Smooth muscle cell (in vitro differentiated cells): ENCODE data around the gene NCKAP5. TPM values are rescaled to one million over a fixed set of nuclear protein-coding genes. Genes with fewer than 3 reads are reported as not detected.

Experiments used
- DNase-seq: peaks from one replicate; lab custom pipeline; 2025; ENCODE audit not compliant: unreplicated experiment; lab: John Stamatoyannopoulos, UW
- H2AFZ ChIP-seq: fragments of 200-600 bp; sonication (generic); 2 replicates; pipeline ENCODE4 v1.6.0; 2016; ENCODE audit warnings: antibody characterized with exemption, low read depth, mild to moderate bottlenecking
- H3F3A ChIP-seq: fragments of 200-600 bp; sonication (generic); 2 replicates; pipeline ENCODE4 v1.6.0; 2017; ENCODE audit warnings: antibody characterized with exemption, low read depth
- H3K27ac ChIP-seq: fragments of 200-600 bp; sonication (generic); 2 replicates; pipeline ENCODE4 v1.5.1; 2016; ENCODE audit warnings: low read depth, mild to moderate bottlenecking
- H3K27me3 ChIP-seq: fragments of 200-600 bp; sonication (generic); 2 replicates; pipeline ENCODE4 v1.6.1; 2016; ENCODE audit warnings: low read depth, mild to moderate bottlenecking
- H3K36me3 ChIP-seq: fragments of 200-600 bp; sonication (generic); 2 replicates; pipeline ENCODE4 v1.5.1; 2016; ENCODE audit warnings: low read depth
- H3K4me1 ChIP-seq: fragments of 200-600 bp; sonication (generic); 2 replicates; pipeline ENCODE4 v1.5.1; 2016; ENCODE audit warnings: low read depth
- H3K4me2 ChIP-seq: fragments of 200-600 bp; sonication (generic); 2 replicates; pipeline ENCODE4 v1.6.0; 2016; ENCODE audit warnings: mild to moderate bottlenecking
- H3K4me3 ChIP-seq: fragments of 200-600 bp; sonication (generic); 2 replicates; pipeline ENCODE4 v1.5.1; 2016; ENCODE audit warnings: mild to moderate bottlenecking
- H3K79me2 ChIP-seq: fragments of 200-600 bp; sonication (generic); 2 replicates; pipeline ENCODE4 v1.6.0; 2016; ENCODE audit warnings: low read depth, mild to moderate bottlenecking
- H3K9ac ChIP-seq: fragments of 200-600 bp; sonication (generic); 2 replicates; pipeline ENCODE4 v1.6.0; 2016; ENCODE audit warnings: low read depth
- H3K9me3 ChIP-seq: fragments of 200-600 bp; sonication (generic); replicated peaks from 2 replicates; pipeline ENCODE4 v1.5.1; 2016; ENCODE audit warnings: low read depth
- H4K20me1 ChIP-seq: fragments of 200-600 bp; sonication (generic); 2 replicates; pipeline ENCODE4 v1.6.0; 2016; ENCODE audit warnings: low read depth
- CTCF ChIP-seq: fragments of 200-600 bp; sonication (generic); IDR thresholded peaks from 2 replicates; pipeline ENCODE4 v1.5.1; 2017; ENCODE audit warnings: borderline replicate concordance, mild to moderate bottlenecking, antibody characterized with exemption; ENCODE audit not compliant: insufficient read depth, poor library complexity, severe bottlenecking
- WGBS: methylation state at CpG from one replicate; pipeline ENCODE4 v1.1.7; 2016; ENCODE audit warnings: low lambda C conversion rate; 5-methylcytosine and 5-hydroxymethylcytosine counted together
- polyA plus RNA-seq: library from polyadenylated mRNA; unstranded; fragments of >200 nt; fragmentation: Nextera tagmentation; extraction: Ambion mirVana; gene quantifications from 2 replicates; pipeline ENCODE4 v1.2.1, GENCODE V29; 2016
- total RNA-seq: library from RNA; depleted of rRNA; stranded (reverse); fragments of >200 nt; gene quantifications from 2 replicates; pipeline ENCODE4 v1.2.3, GENCODE V29; 2014

Gene NCKAP5
- total and polyA plus RNA-seq, 2 experiments from 2014 or later: 4.6 to 9.5 TPM

GRCh38 chr2:133255360-133255759, 312.9 kb downstream of the NCKAP5 start:
- no peak overlapping the region for H3K9ac ChIP-seq
- H3K9me3 ChIP-seq: no peaks in the 10 kb centered on the region
- no peak for DNase-seq
- no peaks in the 10 kb centered on the region for H3K36me3 ChIP-seq
- H3K79me2 ChIP-seq: no peaks in the 10 kb centered on the region
- H3K4me2 ChIP-seq: no peak overlapping the region
- WGBS: 69% methylated on average over 2 of the region's 2 CpGs
- H3K27ac ChIP-seq: no peak overlapping the region
- no peak overlapping the region for H3K4me3 ChIP-seq
- no peaks in the 10 kb centered on the region for H4K20me1 ChIP-seq
- H3F3A ChIP-seq: no peaks in the 10 kb centered on the region
- no peak overlapping the region for H2AFZ ChIP-seq
- TF ChIP-seq CTCF: no peak
- H3K4me1 ChIP-seq: peaks cover 6% of the 10 kb centered on the region
- no peaks in the 10 kb centered on the region for H3K27me3 ChIP-seq

- DNase-seq: no peak
- Histone ChIP-seq H2AFZ (no peak overlapping the region), H3K4me3 (no peak overlapping the region), H3F3A (no peaks in the 10 kb centered on the region), H3K9me3 (no peaks in the 10 kb centered on the region), H3K27me3 (no peaks in the 10 kb centered on the region), H3K4me1 (peaks cover 6% of the 10 kb centered on the region), H3K27ac (no peak overlapping the region), H3K79me2 (no peaks in the 10 kb centered on the region), H4K20me1 (no peaks in the 10 kb centered on the region), H3K9ac (no peak overlapping the region), H3K4me2 (no peak overlapping the region), H3K36me3 (no peaks in the 10 kb centered on the region)
- no peak for TF ChIP-seq CTCF
- 73% methylated on average over 2 of the region's 2 CpGs for WGBS
Observed at GRCh38 chr2:133253793-133254192, 314.5 kb downstream of the NCKAP5 start.

- DNase-seq: no peak
- Histone ChIP-seq H3K9me3 (no peaks in the 10 kb centered on the region), H2AFZ (no peak overlapping the region), H3K4me3 (no peak overlapping the region), H4K20me1 (no peaks in the 10 kb centered on the region), H3K4me2 (no peak overlapping the region), H3K79me2 (no peaks in the 10 kb centered on the region), H3K27ac (no peak overlapping the region), H3K36me3 (no peaks in the 10 kb centered on the region), H3K4me1 (peaks cover 6% of the 10 kb centered on the region), H3F3A (no peaks in the 10 kb centered on the region), H3K9ac (no peak overlapping the region), H3K27me3 (no peaks in the 10 kb centered on the region)
- TF ChIP-seq CTCF: no peak
- WGBS: 90% methylated on average over 5 of the region's 5 CpGs
Observed at GRCh38 chr2:133252780-133253355, 315.4 kb downstream of the NCKAP5 start.

GRCh38 chr2:133249362-133249761, 318.9 kb downstream of the NCKAP5 start:
- no peak overlapping the region for H3K4me2 ChIP-seq
- H3K79me2 ChIP-seq: no peaks in the 10 kb centered on the region
- H3K4me1 ChIP-seq: no peaks in the 10 kb centered on the region
- no peak overlapping the region for H2AFZ ChIP-seq
- H3K4me3 ChIP-seq: no peak overlapping the region
- no peak for TF ChIP-seq CTCF
- H3K36me3 ChIP-seq: no peaks in the 10 kb centered on the region
- H3K27me3 ChIP-seq: no peaks in the 10 kb centered on the region
- no peak overlapping the region for H3K27ac ChIP-seq
- no peaks in the 10 kb centered on the region for H3K9me3 ChIP-seq
- no peak overlapping the region for H3K9ac ChIP-seq
- DNase-seq: no peak
- 92% methylated on average over 2 of the region's 2 CpGs for WGBS
- no peaks in the 10 kb centered on the region for H3F3A ChIP-seq
- no peaks in the 10 kb centered on the region for H4K20me1 ChIP-seq
